A673 (cell line): ENCODE measurements around the gene KCNG2.

Source experiments
- EZH2 ChIP-seq: fragments of 200-600 bp; sonication (generic); IDR thresholded peaks from 2 replicates; pipeline ENCODE4 v1.6.1; 2017; ENCODE audit warnings: borderline replicate concordance, low read depth, mild to moderate bottlenecking, mixed read lengths, antibody characterized with exemption, low read length; ENCODE audit not compliant: poor library complexity, severe bottlenecking
- TF ChIP-seq, protein P1 (sequence below): fragments of 300-800, 200-600 bp; sonication (generic); conservative IDR thresholded peaks from 2 replicates; pipeline ENCODE4 v1.5.1; 2017; ENCODE audit warnings: low read depth, mild to moderate bottlenecking, antibody characterized with exemption, low read length, moderate library complexity, mixed read lengths

DNA sequence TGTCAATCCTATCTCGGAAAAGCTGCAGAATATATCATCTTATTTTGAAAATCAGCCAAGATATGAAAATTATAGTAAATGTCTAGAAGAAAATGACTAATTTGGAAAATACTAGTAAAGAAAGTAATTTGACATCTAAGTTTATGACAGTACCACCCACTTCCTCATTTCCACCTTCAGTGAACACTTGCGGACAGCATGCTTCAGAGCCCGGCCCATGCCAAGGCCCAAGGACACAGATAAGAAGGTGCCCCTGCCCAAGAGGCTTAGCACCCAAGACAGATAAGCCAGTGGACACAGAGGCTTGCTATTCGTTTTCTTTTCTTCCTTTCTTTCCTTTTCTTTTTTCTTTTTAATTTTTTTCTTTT, 4.8 kb upstream of the KCNG2 start:
- TF ChIP-seq EZH2: no peak
- TF ChIP-seq, protein P1, sequence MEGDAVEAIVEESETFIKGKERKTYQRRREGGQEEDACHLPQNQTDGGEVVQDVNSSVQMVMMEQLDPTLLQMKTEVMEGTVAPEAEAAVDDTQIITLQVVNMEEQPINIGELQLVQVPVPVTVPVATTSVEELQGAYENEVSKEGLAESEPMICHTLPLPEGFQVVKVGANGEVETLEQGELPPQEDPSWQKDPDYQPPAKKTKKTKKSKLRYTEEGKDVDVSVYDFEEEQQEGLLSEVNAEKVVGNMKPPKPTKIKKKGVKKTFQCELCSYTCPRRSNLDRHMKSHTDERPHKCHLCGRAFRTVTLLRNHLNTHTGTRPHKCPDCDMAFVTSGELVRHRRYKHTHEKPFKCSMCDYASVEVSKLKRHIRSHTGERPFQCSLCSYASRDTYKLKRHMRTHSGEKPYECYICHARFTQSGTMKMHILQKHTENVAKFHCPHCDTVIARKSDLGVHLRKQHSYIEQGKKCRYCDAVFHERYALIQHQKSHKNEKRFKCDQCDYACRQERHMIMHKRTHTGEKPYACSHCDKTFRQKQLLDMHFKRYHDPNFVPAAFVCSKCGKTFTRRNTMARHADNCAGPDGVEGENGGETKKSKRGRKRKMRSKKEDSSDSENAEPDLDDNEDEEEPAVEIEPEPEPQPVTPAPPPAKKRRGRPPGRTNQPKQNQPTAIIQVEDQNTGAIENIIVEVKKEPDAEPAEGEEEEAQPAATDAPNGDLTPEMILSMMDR: no peak
